Glutamatergic neuron (in vitro differentiated cells): ENCODE data around the gene BCKDK. TPM values are rescaled to one million over a fixed set of nuclear protein-coding genes. Genes with fewer than 3 reads are reported as not detected.
"Not testable (repeated sequence)": the region's sequence is repeated elsewhere in the genome, so short reads cannot be mapped to it uniquely, and the experiment has no call there.

Experiments used
- DNase-seq: peaks from one replicate; pipeline ENCODE4 v3.0.0; 2022
- H3K27ac Mint-ChIP-seq: one replicate; pipeline ENCODE4 v1.8.0; 2020; ENCODE audit warnings: mild to moderate bottlenecking, mixed read lengths, inconsistent platforms; ENCODE audit not compliant: unreplicated experiment
- H3K27me3 Mint-ChIP-seq: one replicate; pipeline ENCODE4 v1.8.0; 2020; ENCODE audit warnings: mild to moderate bottlenecking, moderate library complexity, mixed read lengths, inconsistent platforms; ENCODE audit not compliant: unreplicated experiment
- H3K36me3 Mint-ChIP-seq: one replicate; pipeline ENCODE4 v1.8.0; 2020; ENCODE audit warnings: mild to moderate bottlenecking, mixed read lengths, inconsistent platforms; ENCODE audit not compliant: unreplicated experiment
- H3K4me1 Mint-ChIP-seq: one replicate; pipeline ENCODE4 v1.8.0; 2020; ENCODE audit warnings: mild to moderate bottlenecking, low read depth, mixed read lengths, inconsistent platforms; ENCODE audit not compliant: unreplicated experiment
- H3K4me3 Mint-ChIP-seq: one replicate; pipeline ENCODE4 v1.8.0; 2020; ENCODE audit warnings: mild to moderate bottlenecking, mixed read lengths, inconsistent platforms; ENCODE audit not compliant: unreplicated experiment
- H3K9me3 Mint-ChIP-seq: one replicate; pipeline ENCODE4 v1.8.0; 2020; ENCODE audit warnings: mild to moderate bottlenecking, moderate library complexity, mixed read lengths, inconsistent platforms; ENCODE audit not compliant: unreplicated experiment
- CTCF ChIP-seq: fragments of 200-600 bp; sonication (generic); IDR thresholded peaks from one replicate; pipeline ENCODE4 v1.5.0; 2021; ENCODE audit not compliant: partially characterized antibody, unreplicated experiment
- total RNA-seq: library from RNA; stranded (reverse); fragmentation: NEBNext Ultra II Directional; extraction: Animal tissue kit (Norgen Biotek cat#: 25700); gene quantifications from one replicate; pipeline ENCODE4 v1.2.1, GENCODE V29; 2021; ENCODE audit not compliant: unreplicated experiment

BCKDK gene
- total RNA-seq, 1 donor from 2014 or later, result 62.4 TPM

- H3K9me3 Mint-ChIP-seq, result peaks cover 1% of the 10 kb centered on the region
- TF ChIP-seq CTCF, result no peak
- H3K36me3 Mint-ChIP-seq, result peaks cover 4% of the 10 kb centered on the region
- H3K27ac Mint-ChIP-seq, result no peak overlapping the region
- H3K27me3 Mint-ChIP-seq, result peaks cover 16% of the 10 kb centered on the region
- no peak overlapping the region for H3K4me3 Mint-ChIP-seq
- peaks cover 1% of the 10 kb centered on the region for H3K4me1 Mint-ChIP-seq
- no peak for DNase-seq
Measured at GRCh38 chr16:31147574-31147973, 39.4 kb downstream of the BCKDK start.

GRCh38 chr16:31148281-31148728, 40.1 kb downstream of the BCKDK start:
- no peak overlapping the region for H3K27ac Mint-ChIP-seq
- DNase-seq, result no peak
- peaks cover 1% of the 10 kb centered on the region for H3K4me1 Mint-ChIP-seq
- H3K27me3 Mint-ChIP-seq, result peaks cover 16% of the 10 kb centered on the region
- TF ChIP-seq CTCF, result no peak
- H3K36me3 Mint-ChIP-seq, result peaks cover 4% of the 10 kb centered on the region
- H3K9me3 Mint-ChIP-seq, result peaks cover 1% of the 10 kb centered on the region
- H3K4me3 Mint-ChIP-seq, result no peak overlapping the region

- H3K27ac Mint-ChIP-seq, result no peak overlapping the region
- H3K36me3 Mint-ChIP-seq, result peaks cover 4% of the 10 kb centered on the region
- H3K4me1 Mint-ChIP-seq, result peaks cover 1% of the 10 kb centered on the region
- no peak for TF ChIP-seq CTCF
- H3K4me3 Mint-ChIP-seq, result no peak overlapping the region
- peaks cover 1% of the 10 kb centered on the region for H3K9me3 Mint-ChIP-seq
- peaks cover 12% of the 10 kb centered on the region for H3K27me3 Mint-ChIP-seq
- DNase-seq, result no peak
Measured at GRCh38 chr16:31148896-31149295, 40.7 kb downstream of the BCKDK start.

GRCh38 chr16:31149332-31149731, 41.1 kb downstream of the BCKDK start:
- Mint-ChIP-seq H3K27ac (no peak overlapping the region), H3K27me3 (peaks cover 8% of the 10 kb centered on the region), H3K36me3 (peaks cover 4% of the 10 kb centered on the region), H3K4me1 (peaks cover 1% of the 10 kb centered on the region), H3K4me3 (no peak overlapping the region), H3K9me3 (peaks cover 1% of the 10 kb centered on the region)
- TF ChIP-seq CTCF, result no peak
- no peak for DNase-seq

GRCh38 chr16:31149894-31150890, 42.0 kb downstream of the BCKDK start, which contains the start of gene PRSS36:
Gene PRSS36, minus strand, starts transcription at chr16:31150066. Its CDS starts 31 bp downstream, at chr16:31150035.
- peaks cover 8% of the 10 kb centered on the region for H3K27me3 Mint-ChIP-seq
- no peak within 1 kb of the TSS for H3K27ac Mint-ChIP-seq
- H3K4me1 Mint-ChIP-seq, result peaks cover 1% of the 10 kb centered on the region
- H3K36me3 Mint-ChIP-seq, result peaks cover 4% of the 10 kb centered on the region
- DNase-seq, result no peak
- TF ChIP-seq CTCF, result no peak
- H3K9me3 Mint-ChIP-seq, result peaks cover 1% of the 10 kb centered on the region
- no peak within 1 kb of the TSS for H3K4me3 Mint-ChIP-seq

GRCh38 chr16:31150976-31151375, 42.8 kb downstream of the BCKDK start:
- not testable (repeated sequence) for DNase-seq, H3K4me3 Mint-ChIP-seq, H3K36me3 Mint-ChIP-seq, H3K27me3 Mint-ChIP-seq, H3K9me3 Mint-ChIP-seq, H3K4me1 Mint-ChIP-seq, H3K27ac Mint-ChIP-seq
